Measurements from ENCODE around the gene DLG2.

GRCh38 chr11:83661491-83662350, 1965.4 kb downstream of the DLG2 start:
- TF ChIP-seq CTCF (IDR thresholded peaks at IDR 0.05) (no peak), POLR2AphosphoS5 (IDR thresholded peaks at IDR 0.05) (no peak)
